Bronchial epithelial cell (primary cell): ENCODE data around the gene SULT1C3. TPM values are rescaled to one million over a fixed set of nuclear protein-coding genes. Genes with fewer than 3 reads are reported as not detected.
A peak's percentile ranks its signal among the peaks of the same experiment; 100 is the strongest.

Source experiments
- DNase-seq: peaks from one replicate; pipeline ENCODE4 v3.0.0-alpha.2; 2010; ENCODE audit warnings: low read depth
- FAIRE-seq: peaks from 2 replicates; lab custom pipeline; 2011; peaks lifted over from hg19 to GRCh38; lab: Jason Lieb, UNC
- H3K27me3 ChIP-seq: 2 replicates; pipeline ENCODE4 v1.5.1; 2011; ENCODE audit warnings: low read length; ENCODE audit not compliant: control insufficient read depth, insufficient read depth
- H3K36me3 ChIP-seq: 2 replicates; pipeline ENCODE4 v1.5.1; 2011; ENCODE audit warnings: low read length; ENCODE audit not compliant: control insufficient read depth, insufficient read depth
- H3K4me3 ChIP-seq: 2 replicates; pipeline ENCODE4 v1.5.1; 2011; ENCODE audit warnings: mild to moderate bottlenecking, low read depth, low read length, control low read depth
- total RNA-seq: library from RNA; depleted of rRNA; stranded (reverse); fragments of >200 nt; gene quantifications from 2 replicates; pipeline ENCODE4 v1.2.1, GENCODE V29; 2014
- TF ChIP-seq, protein P1 (sequence below): IDR thresholded peaks from 2 replicates; pipeline ENCODE4 v1.5.1; 2011; ENCODE audit warnings: mild to moderate bottlenecking, moderate library complexity, low read length, control low read depth, inconsistent platforms; ENCODE audit not compliant: insufficient read depth, severe bottlenecking

SULT1C3 gene
- total RNA-seq, 1 donor from 2014 or later = not detected

DNA sequence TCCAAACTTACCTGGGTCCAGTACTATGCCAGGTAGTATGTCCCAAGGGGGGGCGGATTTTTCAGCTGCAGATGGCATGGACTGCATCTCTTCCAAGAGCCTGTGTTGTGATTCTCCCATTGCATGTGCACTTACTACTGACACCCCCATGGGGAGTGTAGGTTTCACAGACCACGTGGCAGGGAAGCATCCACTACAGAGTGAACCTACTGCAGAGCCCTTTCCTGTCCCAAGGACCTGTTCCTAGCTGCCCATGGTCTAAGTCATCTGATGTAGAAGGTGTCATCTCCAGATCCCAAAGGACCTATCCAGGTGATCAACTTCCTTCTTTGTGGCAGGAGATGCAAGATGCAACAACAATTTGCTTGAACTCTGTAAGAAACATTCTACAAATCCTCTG lies 9.9 kb upstream of the SULT1C3 start:
- TF ChIP-seq, protein P1, sequence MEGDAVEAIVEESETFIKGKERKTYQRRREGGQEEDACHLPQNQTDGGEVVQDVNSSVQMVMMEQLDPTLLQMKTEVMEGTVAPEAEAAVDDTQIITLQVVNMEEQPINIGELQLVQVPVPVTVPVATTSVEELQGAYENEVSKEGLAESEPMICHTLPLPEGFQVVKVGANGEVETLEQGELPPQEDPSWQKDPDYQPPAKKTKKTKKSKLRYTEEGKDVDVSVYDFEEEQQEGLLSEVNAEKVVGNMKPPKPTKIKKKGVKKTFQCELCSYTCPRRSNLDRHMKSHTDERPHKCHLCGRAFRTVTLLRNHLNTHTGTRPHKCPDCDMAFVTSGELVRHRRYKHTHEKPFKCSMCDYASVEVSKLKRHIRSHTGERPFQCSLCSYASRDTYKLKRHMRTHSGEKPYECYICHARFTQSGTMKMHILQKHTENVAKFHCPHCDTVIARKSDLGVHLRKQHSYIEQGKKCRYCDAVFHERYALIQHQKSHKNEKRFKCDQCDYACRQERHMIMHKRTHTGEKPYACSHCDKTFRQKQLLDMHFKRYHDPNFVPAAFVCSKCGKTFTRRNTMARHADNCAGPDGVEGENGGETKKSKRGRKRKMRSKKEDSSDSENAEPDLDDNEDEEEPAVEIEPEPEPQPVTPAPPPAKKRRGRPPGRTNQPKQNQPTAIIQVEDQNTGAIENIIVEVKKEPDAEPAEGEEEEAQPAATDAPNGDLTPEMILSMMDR = no peak
- DNase-seq (no peak), FAIRE-seq (no peak)
- no peak overlapping the region for H3K4me3 ChIP-seq
- no peaks in the 10 kb centered on the region for H3K27me3 ChIP-seq
- H3K36me3 ChIP-seq = no peaks in the 10 kb centered on the region

DNA sequence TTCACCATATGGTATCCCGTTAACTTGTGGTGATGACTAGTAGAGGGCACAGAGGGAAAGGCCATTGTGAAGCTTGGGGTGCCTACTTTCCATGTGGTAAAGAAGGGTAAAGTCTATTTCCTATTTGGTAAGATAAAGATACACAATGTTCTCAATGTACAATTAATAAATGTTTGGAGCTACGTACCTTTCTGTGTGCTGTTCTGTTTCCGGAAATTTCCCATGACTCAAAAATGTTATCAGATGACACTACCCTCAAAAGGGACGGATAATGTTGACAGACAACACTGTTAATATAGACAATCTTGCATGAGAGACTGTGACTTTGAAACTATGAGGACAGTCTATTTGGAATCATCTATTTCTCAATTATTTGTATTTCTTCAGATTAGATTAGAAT lies 4.2 kb upstream of the SULT1C3 start:
- Histone ChIP-seq H3K27me3 (no peaks in the 10 kb centered on the region), H3K4me3 (no peak overlapping the region), H3K36me3 (no peaks in the 10 kb centered on the region)
- FAIRE-seq (no peak), DNase-seq (no peak)
- TF ChIP-seq, protein P1 = no peak

DNA sequence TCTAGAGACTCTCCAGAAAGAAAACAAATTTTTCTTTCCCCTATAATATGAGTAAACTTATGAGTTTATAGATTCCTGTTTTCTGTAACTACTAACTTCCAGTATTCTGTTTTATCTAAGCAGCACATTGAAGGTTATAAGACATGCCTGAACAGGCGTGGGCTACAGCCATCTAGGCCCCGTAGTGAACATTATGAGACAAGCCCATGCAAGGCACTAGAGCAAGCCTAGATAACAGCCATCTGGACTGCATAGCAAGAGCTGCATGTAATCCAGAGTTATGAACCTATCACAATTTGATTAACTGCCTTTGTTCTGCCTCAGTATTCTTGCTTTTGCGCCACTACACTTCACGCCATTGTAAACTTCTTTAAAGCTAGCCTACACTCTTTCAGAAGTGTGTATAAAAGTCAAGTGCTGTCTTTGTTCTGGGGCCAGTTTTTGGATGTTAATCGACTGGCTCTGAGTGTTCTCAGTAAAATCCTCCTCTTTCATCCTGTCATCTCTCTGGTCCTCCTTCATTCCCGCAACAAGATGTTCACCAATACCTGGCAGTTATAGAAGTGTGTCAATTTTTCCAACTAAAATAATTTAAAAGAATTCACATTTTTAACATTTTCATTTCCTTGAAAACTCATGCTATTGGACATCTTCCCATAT lies 3.0 kb upstream of the SULT1C3 start:
- H3K27me3 ChIP-seq = no peaks in the 10 kb centered on the region
- peak; percentile 79 for DNase-seq
- H3K4me3 ChIP-seq = no peak overlapping the region
- no peak for FAIRE-seq
- H3K36me3 ChIP-seq = no peaks in the 10 kb centered on the region
- TF ChIP-seq, protein P1 = no peak

DNA sequence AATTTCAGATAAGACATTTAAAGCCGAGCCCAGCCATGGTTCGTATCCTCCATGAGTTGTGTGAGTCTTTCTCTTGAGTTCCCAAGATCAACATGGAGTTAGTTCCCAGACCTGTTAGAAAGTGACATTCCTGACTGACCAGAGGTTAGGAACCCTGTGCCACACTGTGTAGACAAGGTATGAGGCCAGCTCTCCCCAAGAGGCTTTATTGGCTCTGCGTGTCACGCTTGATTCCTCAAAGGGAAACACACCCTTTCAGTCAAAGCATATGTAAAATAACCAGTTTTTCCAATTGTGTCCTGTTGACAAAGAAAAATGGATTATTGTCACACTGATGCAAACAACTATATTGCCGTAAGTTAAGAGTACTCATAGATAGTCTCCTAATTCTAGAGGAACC lies 1.2 kb downstream of the SULT1C3 start:
- H3K4me3 ChIP-seq = no peak overlapping the region
- H3K36me3 ChIP-seq = no peaks in the 10 kb centered on the region
- no peaks in the 10 kb centered on the region for H3K27me3 ChIP-seq
- no peak for DNase-seq
- TF ChIP-seq, protein P1 = no peak
- no peak for FAIRE-seq

DNA sequence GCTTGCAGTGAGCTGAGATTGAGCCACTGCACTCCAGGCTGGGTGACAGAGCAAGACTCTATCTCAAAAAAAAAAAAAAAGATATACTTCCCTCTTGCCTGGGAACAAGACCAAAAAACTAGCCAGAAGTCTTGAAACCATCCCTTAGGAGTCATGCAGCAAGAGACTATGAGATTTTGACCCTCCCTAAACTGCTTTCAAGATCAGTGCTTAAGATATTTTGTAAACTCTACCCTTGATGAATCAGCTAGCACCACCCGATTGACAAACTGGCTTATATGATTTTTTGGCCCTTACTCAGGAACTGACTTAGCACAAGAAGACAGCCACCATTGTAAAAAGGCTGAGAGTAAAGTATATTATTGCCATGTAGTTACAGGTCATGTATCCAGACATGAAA lies 3.8 kb downstream of the SULT1C3 start:
- Histone ChIP-seq H3K4me3 (no peak overlapping the region), H3K27me3 (no peaks in the 10 kb centered on the region), H3K36me3 (no peaks in the 10 kb centered on the region)
- TF ChIP-seq, protein P1 = no peak
- peak; percentile 79 for DNase-seq
- FAIRE-seq = no peak

DNA sequence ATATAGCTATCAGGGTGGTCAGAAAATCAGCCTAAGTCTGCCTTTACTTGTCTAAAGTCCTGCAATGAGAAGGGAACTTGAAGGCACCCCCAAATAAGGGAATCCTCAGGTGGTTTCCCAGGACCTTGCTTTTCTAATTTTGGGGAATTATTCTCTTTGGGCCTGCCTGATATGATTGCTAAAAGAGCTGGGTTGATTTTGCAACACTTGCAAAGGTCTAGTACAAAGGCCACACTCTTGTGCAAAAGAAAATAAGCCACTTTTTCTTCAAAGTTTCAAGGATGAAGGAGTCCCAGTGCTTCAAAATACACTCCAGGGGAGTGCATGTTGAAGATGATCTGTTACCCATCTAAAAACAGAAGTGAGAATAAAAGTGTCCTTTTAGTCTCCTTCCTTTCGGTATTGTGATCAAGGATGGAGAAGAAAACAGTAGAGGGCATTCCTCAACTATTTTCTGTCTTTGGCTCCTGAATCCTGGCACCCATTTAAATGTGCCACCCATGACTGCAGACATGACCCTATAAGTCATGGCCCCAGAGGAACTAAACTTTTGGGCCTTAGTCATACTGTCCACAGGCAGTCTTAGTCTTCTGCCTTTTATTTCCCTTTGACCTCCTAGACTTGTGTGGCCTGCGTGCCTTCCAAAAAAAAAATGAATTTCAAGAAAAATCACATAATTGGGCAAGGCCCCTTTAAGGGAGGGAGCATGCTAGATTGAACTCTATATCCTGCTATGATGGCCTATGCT lies 5.1 kb downstream of the SULT1C3 start:
- TF ChIP-seq, protein P1 = no peak
- Histone ChIP-seq H3K36me3 (no peaks in the 10 kb centered on the region), H3K27me3 (no peaks in the 10 kb centered on the region), H3K4me3 (no peak overlapping the region)
- DNase-seq = no peak
- FAIRE-seq = no peak
